A549 (cell line): ENCODE measurements around the gene SVEP1. TPM values are rescaled to one million over a fixed set of nuclear protein-coding genes. Genes with fewer than 3 reads are reported as not detected.

Experiments
- ATAC-seq, 2 experiments: fragments of 200-7000 bp in 1 of 2; fragments of >200 bp in 1 of 2; cut with Nextera tagmentation in 1 of 2; cut with Tn5 transposase in 1 of 2; 3 replicates each; pipeline versions ENCODE4 v1.8.0 to v1.9.1; 2018 to 2020; ENCODE audit warnings: mild to moderate bottlenecking in 1 of 2, moderate library complexity in 1 of 2
- CTCF ChIA-PET: fragments of 300-600 bp; sonication (Branson Sonifier 250); formaldehyde crosslinking; extraction: SDS; loops from one replicate; lab custom pipeline; 2021; ENCODE audit warnings: antibody characterized with exemption, inconsistent platforms; lab: Yijun Ruan, JAX
- POLR2A ChIA-PET: fragments of 350-600 bp; formaldehyde crosslinking; extraction: SDS; loops from one replicate; lab custom pipeline; 2021; ENCODE audit warnings: antibody characterized with exemption, inconsistent platforms; lab: Yijun Ruan, JAX
- DNase-seq, 2 experiments: peaks; one replicate each; pipeline versions ENCODE4 v3.0.0 to v3.0.0-alpha.2; 2011 to 2016; ENCODE audit warnings: low read depth in 1 of 2, low spot score in 1 of 2
- FAIRE-seq: peaks from 2 replicates; lab custom pipeline; 2011; peaks lifted over from hg19 to GRCh38; lab: Jason Lieb, UNC
- H3K27ac ChIP-seq, 2 experiments: fragments of >200 bp; sonication (Bioruptor Twin); formaldehyde crosslinking; 3 replicates each; pipeline ENCODE4 v1.5.1; 2016 to 2017
- H3K4me1 ChIP-seq: fragments of >200 bp; sonication (Bioruptor Twin); formaldehyde crosslinking; 3 replicates; pipeline ENCODE4 v1.6.1; 2016
- H3K4me2 ChIP-seq: fragments of >200 bp; sonication (Bioruptor Twin); formaldehyde crosslinking; 3 replicates; pipeline ENCODE4 v1.6.1; 2016
- H3K4me3 ChIP-seq: fragments of >200 bp; sonication (Bioruptor Twin); formaldehyde crosslinking; 3 replicates; pipeline ENCODE4 v1.5.1; 2016
- H3K9me3 ChIP-seq: fragments of >200 bp; sonication (Bioruptor Twin); formaldehyde crosslinking; 3 replicates; pipeline ENCODE4 v1.6.1; 2016
- ATOH8 ChIP-seq: fragments of 250-450 bp; sonication (Bioruptor Pico); IDR thresholded peaks from 2 replicates; pipeline ENCODE4 v1.5.0; 2020; ENCODE audit warnings: low read depth, mild to moderate bottlenecking, moderate library complexity
- BHLHE40 ChIP-seq: IDR thresholded peaks from 2 replicates; pipeline ENCODE4 v1.6.1; 2012; ENCODE audit warnings: low read depth, low read length, inconsistent platforms
- CBX2 ChIP-seq: fragments of 200-600 bp; sonication (generic); IDR thresholded peaks from 2 replicates; pipeline ENCODE4 v1.6.1; 2016; ENCODE audit warnings: low read depth, mild to moderate bottlenecking, borderline replicate concordance
- EP300 ChIP-seq, 2 experiments: fragments of >200 bp; sonication (Bioruptor Twin); formaldehyde crosslinking; IDR thresholded peaks; 2 replicates in 1 of 2; 3 replicates in 1 of 2; pipeline ENCODE4 v1.6.1; 2016 to 2017
- ESRRA ChIP-seq: fragments of 150-350 bp; IDR thresholded peaks from 2 replicates; pipeline ENCODE4 v1.6.1; 2014; ENCODE audit warnings: mild to moderate bottlenecking, low read length, borderline replicate concordance
- GATA3 ChIP-seq: IDR thresholded peaks from 2 replicates; pipeline ENCODE4 v1.6.1; 2012; ENCODE audit warnings: borderline replicate concordance
- HMGXB4 ChIP-seq: fragments of 250-450 bp; sonication (Bioruptor Pico); IDR thresholded peaks from 2 replicates; pipeline ENCODE4 v1.5.0; 2021; ENCODE audit warnings: mild to moderate bottlenecking, moderate library complexity, borderline replicate concordance
- JUN ChIP-seq, 2 experiments: fragments of >200 bp; sonication (Bioruptor Twin); formaldehyde crosslinking; IDR thresholded peaks; 2 replicates in 1 of 2; 3 replicates in 1 of 2; pipeline ENCODE4 v1.6.1; 2016 to 2017
- JUNB ChIP-seq: fragments of >200 bp; sonication (Bioruptor Twin); formaldehyde crosslinking; IDR thresholded peaks from 2 replicates; pipeline ENCODE4 v1.6.1; 2016
- KDM1A ChIP-seq: fragments of 200-600 bp; sonication (generic); IDR thresholded peaks from 2 replicates; pipeline ENCODE4 v1.6.1; 2016; ENCODE audit warnings: low read depth, mild to moderate bottlenecking
- KDM5A ChIP-seq: fragments of 200-600 bp; sonication (generic); IDR thresholded peaks from 2 replicates; pipeline ENCODE4 v1.6.1; 2016; ENCODE audit warnings: antibody characterized with exemption, mild to moderate bottlenecking
- MAZ ChIP-seq: fragments of 150-350 bp; IDR thresholded peaks from 2 replicates; pipeline ENCODE4 v1.6.1; 2014; ENCODE audit warnings: antibody characterized with exemption, low read depth, low read length, borderline replicate concordance
- MYC ChIP-seq: IDR thresholded peaks from 2 replicates; pipeline ENCODE4 v1.6.1; 2012; ENCODE audit warnings: mild to moderate bottlenecking, inconsistent platforms, low read length, improper control_type of control experiment, borderline replicate concordance
- PHF8 ChIP-seq: fragments of 200-600 bp; sonication (generic); IDR thresholded peaks from 2 replicates; pipeline ENCODE4 v1.6.1; 2016; ENCODE audit warnings: low read depth, mild to moderate bottlenecking, antibody characterized with exemption, moderate library complexity, borderline replicate concordance
- POLR2A ChIP-seq: IDR thresholded peaks from 2 replicates; pipeline ENCODE4 v1.6.1; 2012; ENCODE audit warnings: mild to moderate bottlenecking, low read length
- RFX5 ChIP-seq: fragments of 450-650 bp; IDR thresholded peaks from 2 replicates; pipeline ENCODE4 v1.7.1; 2014; ENCODE audit warnings: antibody characterized with exemption, mild to moderate bottlenecking, moderate library complexity
- RNF2 ChIP-seq: fragments of 200-600 bp; sonication (generic); IDR thresholded peaks from 2 replicates; pipeline ENCODE4 v1.6.1; 2016; ENCODE audit warnings: low read depth, mild to moderate bottlenecking, antibody characterized with exemption, moderate library complexity, borderline replicate concordance
- TFCP2L1 ChIP-seq: fragments of 250-450 bp; sonication (Bioruptor Pico); IDR thresholded peaks from 2 replicates; pipeline ENCODE4 v1.5.0; 2021; ENCODE audit warnings: mild to moderate bottlenecking
- TP53 ChIP-seq: fragments of 250-450 bp; sonication (Bioruptor Pico); IDR thresholded peaks from 2 replicates; pipeline ENCODE4 v1.5.0; 2021; ENCODE audit warnings: mild to moderate bottlenecking, moderate library complexity
- ZC3H11A ChIP-seq: fragments of 450-650 bp; IDR thresholded peaks from 2 replicates; pipeline ENCODE4 v1.6.1; 2014; ENCODE audit warnings: antibody characterized with exemption, mild to moderate bottlenecking
- ZNF302 ChIP-seq: fragments of 250-450 bp; sonication (Bioruptor Pico); IDR thresholded peaks from 2 replicates; pipeline ENCODE4 v1.9.0; 2021; ENCODE audit warnings: inconsistent platforms, mild to moderate bottlenecking, moderate library complexity
- ZSCAN20 ChIP-seq: fragments of 250-450 bp; sonication (Bioruptor Pico); IDR thresholded peaks from 2 replicates; pipeline ENCODE4 v1.8.0; 2022; ENCODE audit warnings: mild to moderate bottlenecking, moderate library complexity
- WGBS: methylation state at CpG from one replicate; pipeline ENCODE4 v1.1.6; 2017; ENCODE audit errors: missing lambda C conversion rate; 5-methylcytosine and 5-hydroxymethylcytosine counted together
- polyA plus RNA-seq, 4 experiments: library from polyadenylated mRNA; depleted of rRNA in 3 of 4; stranded (reverse); fragments of >200 nt; fragmentation: RNase III in 1 of 4; extraction: RNeasy Plus Mini Kit Qiagen cat#74134 plus additional on column Dnase treatment in 1 of 4; gene quantifications; 2 replicates in 3 of 4; 3 replicates in 1 of 4; pipeline ENCODE4 v1.2.3, GENCODE V29; 2011 to 2017
- TF ChIP-seq, protein P1 (sequence below): IDR thresholded peaks from 2 replicates; pipeline ENCODE4 v1.6.1; 2012
- TF ChIP-seq, protein P2 (sequence below): fragments of 150-350 bp; IDR thresholded peaks from 2 replicates; pipeline ENCODE4 v1.6.1; 2014; ENCODE audit warnings: low read depth, mild to moderate bottlenecking, low read length

The SVEP1 gene
- polyA plus RNA-seq, 2 of the 4 experiments (the other 2 are of a cell fraction): 0.52 to 1.5 TPM

GRCh38 chr9:110332766-110333165 lies 246.8 kb downstream of the SVEP1 start:
- DNase-seq (no peak), FAIRE-seq (no peak), ATAC-seq (no peak)
- H3K4me3 ChIP-seq: no peak overlapping the region
- ChIA-PET POLR2A (no interaction called here), CTCF (no interaction called here)
- TF ChIP-seq TP53 (CRISPR knock-in tag): no peak
- TF ChIP-seq, protein P1, sequence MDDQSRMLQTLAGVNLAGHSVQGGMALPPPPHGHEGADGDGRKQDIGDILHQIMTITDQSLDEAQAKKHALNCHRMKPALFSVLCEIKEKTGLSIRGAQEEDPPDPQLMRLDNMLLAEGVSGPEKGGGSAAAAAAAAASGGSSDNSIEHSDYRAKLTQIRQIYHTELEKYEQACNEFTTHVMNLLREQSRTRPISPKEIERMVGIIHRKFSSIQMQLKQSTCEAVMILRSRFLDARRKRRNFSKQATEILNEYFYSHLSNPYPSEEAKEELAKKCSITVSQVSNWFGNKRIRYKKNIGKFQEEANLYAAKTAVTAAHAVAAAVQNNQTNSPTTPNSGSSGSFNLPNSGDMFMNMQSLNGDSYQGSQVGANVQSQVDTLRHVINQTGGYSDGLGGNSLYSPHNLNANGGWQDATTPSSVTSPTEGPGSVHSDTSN: no peak
- TF ChIP-seq ZNF302 (CRISPR knock-in tag): no peak
- TF ChIP-seq JUNB: no peak
- no peak for TF ChIP-seq MYC
- no peak for TF ChIP-seq RFX5
- no peak for TF ChIP-seq ESRRA
- TF ChIP-seq, protein P2, sequence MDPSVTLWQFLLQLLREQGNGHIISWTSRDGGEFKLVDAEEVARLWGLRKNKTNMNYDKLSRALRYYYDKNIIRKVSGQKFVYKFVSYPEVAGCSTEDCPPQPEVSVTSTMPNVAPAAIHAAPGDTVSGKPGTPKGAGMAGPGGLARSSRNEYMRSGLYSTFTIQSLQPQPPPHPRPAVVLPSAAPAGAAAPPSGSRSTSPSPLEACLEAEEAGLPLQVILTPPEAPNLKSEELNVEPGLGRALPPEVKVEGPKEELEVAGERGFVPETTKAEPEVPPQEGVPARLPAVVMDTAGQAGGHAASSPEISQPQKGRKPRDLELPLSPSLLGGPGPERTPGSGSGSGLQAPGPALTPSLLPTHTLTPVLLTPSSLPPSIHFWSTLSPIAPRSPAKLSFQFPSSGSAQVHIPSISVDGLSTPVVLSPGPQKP: no peak
- TF ChIP-seq HMGXB4 (CRISPR knock-in tag): no peak
- no peak for TF ChIP-seq EP300 (IDR thresholded peaks at IDR 0.05)
- no peak for TF ChIP-seq ZSCAN20 (CRISPR knock-in tag)
- H3K4me1 ChIP-seq: no peaks in the 10 kb centered on the region
- no peak overlapping the region for H3K4me2 ChIP-seq
- peaks cover 6% of the 10 kb centered on the region; the same call in 2 of the 3 replicates for H3K9me3 ChIP-seq
- 57% methylated on average over 3 of the region's 3 CpGs for WGBS
- H3K27ac ChIP-seq: no peak overlapping the region

DNA sequence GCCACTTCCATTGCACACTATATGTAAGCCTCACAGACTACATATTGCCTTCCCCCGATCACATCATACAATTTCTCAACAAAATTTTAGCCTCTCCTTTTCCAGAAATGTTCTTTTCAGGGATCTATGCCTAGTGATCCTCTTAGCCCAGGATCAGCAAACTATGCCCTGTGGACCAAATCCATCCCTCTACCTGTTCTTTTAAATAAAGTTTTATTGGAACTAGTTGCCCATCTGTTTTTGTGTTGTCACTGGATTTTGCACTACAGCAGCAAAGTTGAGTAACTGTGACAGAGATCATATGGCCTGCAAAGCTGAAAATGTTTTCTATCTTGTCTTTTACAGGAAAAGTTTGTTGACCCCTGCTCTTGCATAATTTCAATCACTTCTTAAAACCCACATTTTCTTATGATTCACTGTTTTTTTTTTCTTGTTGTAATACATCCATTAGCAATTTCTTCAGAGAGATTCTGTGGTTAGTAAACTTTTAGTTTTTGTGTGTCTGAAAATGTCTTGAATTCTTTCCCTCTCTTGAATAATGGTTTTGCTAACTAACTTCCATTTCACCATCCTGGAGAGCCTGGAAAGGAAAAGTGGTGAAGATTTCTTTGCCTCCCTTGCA lies 248.9 kb downstream of the SVEP1 start:
- WGBS: 73% methylated on average over 1 of the region's 1 CpG
- ChIA-PET POLR2A (no interaction called here), CTCF (interaction anchor here (1.0 to 1.3 kb wide), 2 partner anchors 10 kb away, joined by 4 read pairs; no protein-coding TSS in a partner anchor)
- no peak for TF ChIP-seq JUN (IDR thresholded peaks at IDR 0.05)
- TF ChIP-seq KDM1A: no peak
- TF ChIP-seq RFX5: no peak
- TF ChIP-seq ESRRA: no peak
- TF ChIP-seq MAZ: no peak
- TF ChIP-seq TFCP2L1 (CRISPR knock-in tag): no peak
- no peak for TF ChIP-seq POLR2A
- no peak for TF ChIP-seq JUNB
- no peak for TF ChIP-seq KDM5A
- TF ChIP-seq ZC3H11A: no peak
- TF ChIP-seq PHF8: no peak
- TF ChIP-seq GATA3: no peak
- TF ChIP-seq MYC: no peak
- TF ChIP-seq BHLHE40: no peak
- TF ChIP-seq, protein P2: no peak
- no peak for TF ChIP-seq ATOH8
- no peak for TF ChIP-seq RNF2
- no peak for TF ChIP-seq CBX2
- Histone ChIP-seq H3K4me2 (no peak overlapping the region), H3K4me3 (no peak overlapping the region), H3K4me1 (no peaks in the 10 kb centered on the region), H3K27ac (no peak overlapping the region), H3K9me3 (peaks cover 6% of the 10 kb centered on the region; the same call in 2 of the 3 replicates)
- no peak for ATAC-seq
- DNase-seq: no peak
- FAIRE-seq: no peak
